CD14-positive monocyte (primary cell): ENCODE data around the gene HIVEP3. TPM values are rescaled to one million over a fixed set of nuclear protein-coding genes. Genes with fewer than 3 reads are reported as not detected.
A peak's percentile ranks its signal among the peaks of the same experiment; 100 is the strongest.

Experiments
- DNase-seq, 3 donors: peaks; one replicate each; pipeline ENCODE4 v3.0.0-alpha.2; 2011 to 2022
- H2AFZ ChIP-seq: 2 replicates; pipeline ENCODE4 v1.6.0; 2012; ENCODE audit warnings: mild to moderate bottlenecking, low read depth, low read length, inconsistent platforms; ENCODE audit not compliant: insufficient read depth, poor library complexity, severe bottlenecking
- H3K27ac ChIP-seq, 2 donors: 1 replicate in 1 of 2; 2 replicates in 1 of 2; pipeline ENCODE4 v1.5.1; 2012 to 2013; ENCODE audit warnings: low read length in 2 of 2, control low read depth in 1 of 2, inconsistent platforms in 1 of 2, low read depth in 1 of 2, mild to moderate bottlenecking in 1 of 2
- H3K27me3 ChIP-seq, 2 donors: one replicate each; pipeline versions ENCODE4 v1.6.0 to v1.6.1; 2011 to 2013; ENCODE audit warnings: low read length in 2 of 2; ENCODE audit not compliant: control insufficient read depth in 2 of 2, insufficient read depth in 2 of 2
- H3K36me3 ChIP-seq, 2 donors: replicated peaks in 1 of 2; 1 replicate in 1 of 2; 2 replicates in 1 of 2; pipeline versions ENCODE4 v1.5.1 to v1.6.1; 2012 to 2013; ENCODE audit warnings: low read length in 2 of 2, control low read depth in 1 of 2, inconsistent platforms in 1 of 2, mild to moderate bottlenecking in 1 of 2; ENCODE audit not compliant: insufficient read depth in 2 of 2, control insufficient read depth in 1 of 2
- H3K4me1 ChIP-seq, 2 donors: 1 replicate in 1 of 2; 2 replicates in 1 of 2; pipeline versions ENCODE4 v1.5.1 to v1.6.1; 2012 to 2013; ENCODE audit warnings: low read length in 2 of 2, control low read depth in 1 of 2, inconsistent platforms in 1 of 2, mild to moderate bottlenecking in 1 of 2, moderate library complexity in 1 of 2; ENCODE audit not compliant: insufficient read depth in 2 of 2, control insufficient read depth in 1 of 2
- H3K4me2 ChIP-seq: replicated peaks from 2 replicates; pipeline ENCODE3; 2012; ENCODE audit warnings: low read length, moderate library complexity, mild to moderate bottlenecking; ENCODE audit not compliant: poor library complexity, severe bottlenecking; ENCODE audit errors: extremely low read depth
- H3K4me3 ChIP-seq, 3 experiments: fragments of 200-600 bp in 1 of 3; sonication (generic) in 1 of 3; replicated peaks in 1 of 3; 1 replicate in 2 of 3; 2 replicates in 1 of 3; pipeline ENCODE4 v1.5.1; 2011 to 2013; ENCODE audit warnings: low read length in 3 of 3, mild to moderate bottlenecking in 3 of 3, control low read depth in 2 of 3, low read depth in 2 of 3, inconsistent platforms in 1 of 3, moderate library complexity in 1 of 3
- H3K79me2 ChIP-seq: 2 replicates; pipeline ENCODE4 v1.6.0; 2012; ENCODE audit warnings: mild to moderate bottlenecking, control low read depth, inconsistent platforms, low read length, moderate library complexity; ENCODE audit not compliant: insufficient read depth
- H3K9ac ChIP-seq: 2 replicates; pipeline ENCODE4 v1.6.0; 2017; ENCODE audit warnings: low read length, mild to moderate bottlenecking; ENCODE audit not compliant: insufficient read depth, poor library complexity, severe bottlenecking
- H3K9me3 ChIP-seq, 2 donors: replicated peaks in 1 of 2; 1 replicate in 1 of 2; 2 replicates in 1 of 2; pipeline versions ENCODE4 v1.5.1 to v1.6.1; 2012 to 2013; ENCODE audit warnings: low read length in 2 of 2, control low read depth in 1 of 2; ENCODE audit not compliant: control insufficient read depth in 1 of 2, insufficient read depth in 1 of 2
- H4K20me1 ChIP-seq: 2 replicates; pipeline ENCODE4 v1.6.0; 2012; ENCODE audit warnings: mild to moderate bottlenecking, low read length, control low read depth, moderate library complexity; ENCODE audit not compliant: insufficient read depth
- H3K27ac Mint-ChIP-seq, 7 donors: one replicate each; pipeline ENCODE4 v1.8.0; 2020; ENCODE audit warnings: mild to moderate bottlenecking in 7 of 7, mixed read lengths in 7 of 7, moderate library complexity in 6 of 7, inconsistent platforms in 2 of 7
- H3K27me3 Mint-ChIP-seq, 3 donors: one replicate each; pipeline ENCODE4 v1.8.0; 2021 to 2022; ENCODE audit warnings: low read depth in 3 of 3, mild to moderate bottlenecking in 3 of 3, mixed read lengths in 3 of 3, moderate library complexity in 3 of 3, inconsistent platforms in 1 of 3
- H3K36me3 Mint-ChIP-seq, 2 donors: one replicate each; pipeline ENCODE4 v1.8.0; 2020; ENCODE audit warnings: mixed read lengths in 2 of 2, inconsistent platforms in 1 of 2, mild to moderate bottlenecking in 1 of 2
- H3K4me1 Mint-ChIP-seq: one replicate; pipeline ENCODE4 v1.8.0; 2020; ENCODE audit warnings: mild to moderate bottlenecking, mixed read lengths
- H3K4me3 Mint-ChIP-seq, 2 donors: one replicate each; pipeline ENCODE4 v1.8.0; 2020; ENCODE audit warnings: mild to moderate bottlenecking in 2 of 2, mixed read lengths in 2 of 2, moderate library complexity in 1 of 2
- H3K9me3 Mint-ChIP-seq, 7 donors: one replicate each; pipeline ENCODE4 v1.8.0; 2020 to 2022; ENCODE audit warnings: mixed read lengths in 7 of 7, mild to moderate bottlenecking in 6 of 7, moderate library complexity in 6 of 7, inconsistent platforms in 2 of 7
- CTCF ChIP-seq: fragments of 200-600 bp; IDR thresholded peaks from one replicate; pipeline ENCODE4 v1.8.0; 2022; ENCODE audit warnings: antibody characterized with exemption, mild to moderate bottlenecking
- WGBS: methylation state at CpG from one replicate; pipeline ENCODE4 v1.1.5; 2013; ENCODE audit warnings: missing lambda C conversion rate; ENCODE audit not compliant: insufficient coverage; 5-methylcytosine and 5-hydroxymethylcytosine counted together
- intact Hi-C, 2 donors: fragments of 100-400 bp; cut with micrococcal nuclease; formaldehyde crosslinking; loops; one replicate each; pipeline versions ENCODE4 v1.15.0 to v1.15.1; 2023
- polyA plus RNA-seq, 3 donors: library from polyadenylated mRNA; depleted of rRNA in 1 of 3; unstranded in 2 of 3; stranded (reverse) in 1 of 3; fragments of 300-500 nt in 2 of 3; fragments of >200 nt in 1 of 3; fragmentation: Illumina TruSeq in 2 of 3; gene quantifications; 1 replicate in 2 of 3; 2 replicates in 1 of 3; pipeline ENCODE4 v1.2.3, GENCODE V29; 2012 to 2021

HIVEP3 gene
- polyA plus RNA-seq, 3 donors = 1.2 to 3.7 (median 1.8) TPM

GRCh38 chr1:41517062-41517438 is 401.7 kb downstream of the HIVEP3 start:
- Mint-ChIP-seq H3K27me3 (peaks cover 3 to 5% (median 4%) of the 10 kb centered on the region in 3 donors), H3K36me3 (peaks cover 47 to 56% of the 10 kb centered on the region in 2 donors), H3K4me3 (peak overlapping the region; percentile 73 to 90), H3K9me3 (peaks cover 0 to 2% (median 0%) of the 10 kb centered on the region in 7 donors), H3K4me1 (peaks cover 19% of the 10 kb centered on the region), H3K27ac (peak overlapping the region in 1 of 7 donors; percentile 42)
- Histone ChIP-seq H3K36me3 (peaks cover 21 to 61% of the 10 kb centered on the region in 2 donors), H3K9me3 (no peaks in the 10 kb centered on the region), H3K4me1 (peaks cover 8 to 14% of the 10 kb centered on the region in 2 donors), H3K4me2 (peak overlapping the region; percentile 86), H3K27me3 (no peaks in the 10 kb centered on the region), H3K9ac (no peak overlapping the region), H3K79me2 (no peaks in the 10 kb centered on the region), H2AFZ (no peak overlapping the region), H3K4me3 (peak overlapping the region in 1 of 3 experiments; percentile 74), H4K20me1 (peaks cover 20% of the 10 kb centered on the region), H3K27ac (no peak overlapping the region)
- intact Hi-C loops = no loop called here
- no peak for DNase-seq
- no peak for TF ChIP-seq CTCF
- WGBS = 93% methylated on average over 3 of the region's 3 CpGs

GRCh38 chr1:41516168-41517061 is 402.3 kb downstream of the HIVEP3 start:
- H3K9me3 ChIP-seq = no peaks in the 10 kb centered on the region
- peaks cover 3 to 5% (median 4%) of the 10 kb centered on the region in 3 donors for H3K27me3 Mint-ChIP-seq
- no peak overlapping the region for H3K27ac Mint-ChIP-seq
- intact Hi-C loops = no loop called here
- H3K4me2 ChIP-seq = peak overlapping the region; percentile 86
- peak overlapping the region; percentile 74 for H2AFZ ChIP-seq
- no peaks in the 10 kb centered on the region for H3K27me3 ChIP-seq
- H4K20me1 ChIP-seq = peaks cover 20% of the 10 kb centered on the region
- peaks cover 14% of the 10 kb centered on the region for H3K4me1 Mint-ChIP-seq
- 7% methylated on average over 50 of the region's 53 CpGs for WGBS
- H3K79me2 ChIP-seq = no peaks in the 10 kb centered on the region
- H3K4me1 ChIP-seq = peaks cover 8 to 14% of the 10 kb centered on the region in 2 donors
- H3K36me3 Mint-ChIP-seq = peaks cover 54 to 57% of the 10 kb centered on the region in 2 donors
- peak; percentile 97 for TF ChIP-seq CTCF
- peaks cover 23 to 68% of the 10 kb centered on the region in 2 donors for H3K36me3 ChIP-seq
- DNase-seq = peak; percentile 62 to 65 (median 62)
- peaks cover 0 to 2% (median 0%) of the 10 kb centered on the region in 7 donors for H3K9me3 Mint-ChIP-seq
- no peak overlapping the region for H3K27ac ChIP-seq
- peak overlapping the region; percentile 73 to 90 for H3K4me3 Mint-ChIP-seq
- peak overlapping the region; percentile 4 to 74 (median 28) for H3K4me3 ChIP-seq
- peak overlapping the region; percentile 69 for H3K9ac ChIP-seq
